Keratinocyte (primary cell): Measurements from ENCODE around the gene IFI30. TPM values are rescaled to one million over a fixed set of nuclear protein-coding genes. Genes with fewer than 3 reads are reported as not detected.

Experiments used
- DNase-seq: peaks from one replicate; pipeline ENCODE4 v3.0.0-alpha.2; 2011; ENCODE audit warnings: low read depth, missing footprints, low spot score
- FAIRE-seq: peaks from 2 replicates; lab custom pipeline; 2011; peaks lifted over from hg19 to GRCh38; lab: Jason Lieb, UNC
- H2AFZ ChIP-seq: 2 replicates; pipeline ENCODE4 v1.6.0; 2012; ENCODE audit warnings: low read length, control low read depth, inconsistent platforms; ENCODE audit not compliant: control insufficient read depth
- H3K27ac ChIP-seq: 2 replicates; pipeline ENCODE4 v1.5.1; 2011; ENCODE audit warnings: low read length; ENCODE audit not compliant: control insufficient read depth, insufficient read depth
- H3K27me3 ChIP-seq: 3 replicates; pipeline ENCODE4 v1.6.0; 2011; ENCODE audit warnings: low read length; ENCODE audit not compliant: control insufficient read depth, insufficient read depth; ENCODE audit errors: extremely low read depth
- H3K36me3 ChIP-seq, 2 experiments: 2 replicates in 1 of 2; 3 replicates in 1 of 2; pipeline ENCODE4 v1.5.1; 2011; ENCODE audit warnings: low read length in 2 of 2, mild to moderate bottlenecking in 1 of 2; ENCODE audit not compliant: control insufficient read depth in 2 of 2, insufficient read depth in 2 of 2; ENCODE audit errors: extremely low read depth in 1 of 2
- H3K4me1 ChIP-seq: 3 replicates; pipeline ENCODE4 v1.5.1; 2011; ENCODE audit warnings: low read length; ENCODE audit not compliant: control insufficient read depth, insufficient read depth; ENCODE audit errors: extremely low read depth
- H3K4me2 ChIP-seq: 3 replicates; pipeline ENCODE4 v1.6.0; 2011; ENCODE audit warnings: low read depth, low read length; ENCODE audit not compliant: control insufficient read depth, insufficient read depth; ENCODE audit errors: extremely low read depth
- H3K4me3 ChIP-seq, 3 experiments: fragments of 200-600 bp in 1 of 3; sonication (generic) in 1 of 3; 2 replicates in 2 of 3; 3 replicates in 1 of 3; pipeline ENCODE4 v1.5.1; 2011 to 2016; ENCODE audit warnings: low read length in 3 of 3, mild to moderate bottlenecking in 3 of 3, control low read depth in 2 of 3, inconsistent platforms in 1 of 3, low read depth in 1 of 3, mixed read lengths in 1 of 3, mixed run types in 1 of 3, moderate library complexity in 1 of 3; ENCODE audit not compliant: control insufficient read depth in 2 of 3, insufficient read depth in 2 of 3; ENCODE audit errors: extremely low read depth in 1 of 3
- H3K79me2 ChIP-seq: 2 replicates; pipeline ENCODE4 v1.6.0; 2012; ENCODE audit warnings: low read length; ENCODE audit not compliant: control insufficient read depth, insufficient read depth
- H3K9ac ChIP-seq: 3 replicates; pipeline ENCODE4 v1.6.0; 2011; ENCODE audit warnings: low read length; ENCODE audit not compliant: control insufficient read depth, insufficient read depth; ENCODE audit errors: extremely low read depth
- H3K9me1 ChIP-seq: 3 replicates; pipeline ENCODE4 v1.6.0; 2011; ENCODE audit warnings: low read length; ENCODE audit not compliant: control insufficient read depth, insufficient read depth; ENCODE audit errors: extremely low read depth
- H3K9me3 ChIP-seq: 2 replicates; pipeline ENCODE4 v1.5.1; 2012; ENCODE audit warnings: low read depth, low read length; ENCODE audit not compliant: control insufficient read depth
- H4K20me1 ChIP-seq: 3 replicates; pipeline ENCODE4 v1.6.0; 2011; ENCODE audit warnings: low read length; ENCODE audit not compliant: control insufficient read depth, insufficient read depth; ENCODE audit errors: extremely low read depth
- CTCF ChIP-seq, 3 experiments: IDR thresholded peaks in 1 of 3; conservative IDR thresholded peaks in 1 of 3; optimal IDR thresholded peaks in 1 of 3; 2 replicates in 2 of 3; 3 replicates in 1 of 3; pipeline versions ENCODE3 to v1.5.1; 2011; ENCODE audit warnings: low read length in 3 of 3, mild to moderate bottlenecking in 3 of 3, moderate library complexity in 2 of 3, control low read depth in 1 of 3, inconsistent platforms in 1 of 3; ENCODE audit not compliant: insufficient read depth in 2 of 3; ENCODE audit errors: extremely low read depth in 1 of 3
- EZH2 ChIP-seq: IDR thresholded peaks from one replicate; pipeline ENCODE4 v1.6.1; 2012; ENCODE audit warnings: inconsistent platforms, mild to moderate bottlenecking, low read length, moderate library complexity
- dilution Hi-C: fragments of 300-500 bp; cut with MboI; formaldehyde crosslinking; loops from one replicate; pipeline ENCODE4 v1.7.0; 2020; ENCODE audit warnings: low sequenced_read_pairs; ENCODE audit not compliant: extremely low pct_ligation_motif_present
- polyA plus RNA-seq, 5 experiments: library from polyadenylated mRNA; depleted of rRNA in 3 of 5; stranded (reverse) in 3 of 5; stranded (forward) in 1 of 5; unstranded in 1 of 5; fragments of >200 nt; gene quantifications; 1 replicate in 1 of 5; 2 replicates in 3 of 5; 3 replicates in 1 of 5; pipeline versions ENCODE4 v1.2.1 to v1.2.3, GENCODE V29; 2011 to 2012; ENCODE audit warnings: missing spikeins in 2 of 5, low read depth in 1 of 5, low replicate concordance in 1 of 5

IFI30 gene
- polyA plus RNA-seq, 1 donor (not counting 4 experiments of a cell fraction or from before 2014, with no cell fraction given), result 31.3 TPM

DNA sequence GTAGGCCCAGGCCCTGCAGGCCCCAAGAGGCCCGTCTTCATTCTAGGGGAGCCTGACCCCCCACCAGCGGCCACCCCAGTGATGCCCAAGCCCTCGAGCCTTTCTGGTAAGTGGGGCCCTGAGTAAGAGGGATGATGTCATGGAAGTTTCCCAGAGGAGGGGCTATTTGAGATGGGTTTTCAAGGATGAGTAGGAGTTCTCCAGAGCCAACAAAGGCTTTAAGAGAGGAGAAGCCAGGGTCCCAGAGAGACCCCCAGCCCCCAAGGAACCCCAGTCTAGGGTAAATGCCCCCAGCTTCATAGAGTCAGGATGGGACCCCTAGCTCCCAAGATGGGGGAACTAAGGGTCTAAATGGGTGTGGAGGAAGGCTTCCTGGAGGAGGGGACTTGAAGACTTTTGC lies 29.7 kb upstream of the IFI30 start:
- Histone ChIP-seq H3K9ac (no peak overlapping the region), H3K36me3 (peaks cover 0 to 13% of the 10 kb centered on the region in 2 experiments)
- dilution Hi-C loops, result no loop called here

DNA sequence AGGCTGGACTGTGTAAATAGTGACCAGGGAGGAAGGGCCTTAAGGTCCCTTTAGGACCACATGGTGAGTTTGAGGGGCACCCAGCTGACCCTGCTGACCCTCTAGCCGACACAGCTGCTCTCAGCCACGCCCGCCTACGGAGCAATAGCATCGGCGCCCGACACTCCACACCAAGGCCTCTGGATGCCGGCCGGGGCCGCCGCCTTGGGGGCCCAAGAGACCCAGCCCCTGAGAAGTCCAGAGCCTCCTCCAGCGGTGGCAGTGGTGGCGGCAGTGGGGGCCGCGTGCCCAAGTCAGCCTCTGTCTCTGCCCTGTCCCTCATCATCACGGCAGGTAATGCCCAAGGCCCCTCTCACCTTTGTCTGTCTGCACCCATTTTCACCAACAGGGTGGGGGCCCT lies 29.3 kb upstream of the IFI30 start:
- dilution Hi-C loops, result no loop called here
- no peak overlapping the region for H2AFZ ChIP-seq
- H3K4me3 ChIP-seq, result no peak overlapping the region
- H3K9me1 ChIP-seq, result no peaks in the 10 kb centered on the region
- no peaks in the 10 kb centered on the region for H3K9me3 ChIP-seq
- DNase-seq (no peak), FAIRE-seq (no peak)
- H3K36me3 ChIP-seq, result peaks cover 0 to 13% of the 10 kb centered on the region in 2 experiments
- no peak overlapping the region for H3K27ac ChIP-seq
- H3K4me2 ChIP-seq, result no peak overlapping the region
- H4K20me1 ChIP-seq, result no peaks in the 10 kb centered on the region
- H3K27me3 ChIP-seq, result no peaks in the 10 kb centered on the region
- H3K4me1 ChIP-seq, result no peaks in the 10 kb centered on the region
- H3K79me2 ChIP-seq, result no peaks in the 10 kb centered on the region
- H3K9ac ChIP-seq, result no peak overlapping the region
- TF ChIP-seq CTCF (optimal IDR thresholded peaks at IDR 0.05 in 1 of 3, IDR thresholded peaks at IDR 0.05 in 1 of 3, conservative IDR thresholded peaks at IDR 0.05 in 1 of 3; ENCODE audit: extremely low read depth in 1 of 3, insufficient read depth in 2 of 3, low read length in 3 of 3) (no peak), EZH2 (no peak)

More for the DNA sequence above, 29.7 kb upstream of the IFI30 start:
- H3K4me3 ChIP-seq, result no peak overlapping the region
- no peaks in the 10 kb centered on the region for H3K4me1 ChIP-seq
- H3K9me1 ChIP-seq, result no peaks in the 10 kb centered on the region
- DNase-seq (no peak), FAIRE-seq (no peak)
- H3K79me2 ChIP-seq, result no peaks in the 10 kb centered on the region
- H3K27me3 ChIP-seq, result no peaks in the 10 kb centered on the region
- no peak overlapping the region for H3K4me2 ChIP-seq
- no peaks in the 10 kb centered on the region for H4K20me1 ChIP-seq
- no peak overlapping the region for H3K27ac ChIP-seq
- no peaks in the 10 kb centered on the region for H3K9me3 ChIP-seq
- TF ChIP-seq CTCF (optimal IDR thresholded peaks at IDR 0.05 in 1 of 3, IDR thresholded peaks at IDR 0.05 in 1 of 3, conservative IDR thresholded peaks at IDR 0.05 in 1 of 3; ENCODE audit: extremely low read depth in 1 of 3, insufficient read depth in 2 of 3, low read length in 3 of 3) (no peak), EZH2 (no peak)
- no peak overlapping the region for H2AFZ ChIP-seq
